GM12878 (cell line): Measurements from ENCODE around the gene PTPRD. TPM values are rescaled to one million over a fixed set of nuclear protein-coding genes. Genes with fewer than 3 reads are reported as not detected.

Experiments
- ATAC-seq: fragments of 200-7000 bp; cut with Tn5 transposase; 3 replicates; pipeline ENCODE4 v1.9.1; 2020; ENCODE audit warnings: mild to moderate bottlenecking, moderate library complexity
- BruUV-seq: library from RNA; stranded (reverse); fragments of 400-500 nt; replicated peaks from 2 replicates; lab custom pipeline; 2021; lab: Mats Ljungman, UMichigan
- CTCF ChIA-PET: fragments of 300-600 bp; sonication (Branson Sonifier 250); formaldehyde crosslinking; extraction: SDS; loops from one replicate; lab custom pipeline; 2021; ENCODE audit warnings: inconsistent platforms; lab: Yijun Ruan, JAX
- POLR2A ChIA-PET: fragments of 350-600 bp; formaldehyde crosslinking; extraction: SDS; loops from one replicate; lab custom pipeline; 2021; ENCODE audit warnings: inconsistent platforms; lab: Charles Lee
- RAD21 ChIA-PET: fragments of 300-600 bp; sonication (Branson Sonifier 250); formaldehyde crosslinking; loops from one replicate; lab custom pipeline; 2023; ENCODE audit warnings: antibody characterized with exemption; ENCODE audit not compliant: unreplicated experiment; lab: Charles Lee
- SMC1A ChIA-PET: fragments of 300-600 bp; sonication (Branson Sonifier 250); formaldehyde crosslinking; loops from one replicate; lab custom pipeline; 2023; ENCODE audit not compliant: unreplicated experiment, uncharacterized antibody; lab: Charles Lee
- DNase-seq: peaks from one replicate; pipeline ENCODE4 v3.0.0-alpha.2; 2011; ENCODE audit warnings: low read depth, low spot score
- FAIRE-seq: peaks from 3 replicates; lab custom pipeline; 2011; peaks lifted over from hg19 to GRCh38; lab: Jason Lieb, UNC
- H2AFZ ChIP-seq: 2 replicates; pipeline ENCODE4 v1.6.0; 2011; ENCODE audit warnings: low read depth, low read length, control low read depth; ENCODE audit not compliant: control insufficient read depth
- H3K27ac ChIP-seq: 2 replicates; pipeline ENCODE4 v1.5.1; 2011; ENCODE audit warnings: control low read depth; ENCODE audit not compliant: control insufficient read depth, insufficient read depth
- H3K27me3 ChIP-seq, 2 experiments: replicated peaks in 1 of 2; 2 replicates each; pipeline versions ENCODE4 v1.6.0 to v1.6.1; 2011; ENCODE audit warnings: low read length in 1 of 2; ENCODE audit not compliant: control insufficient read depth in 2 of 2, insufficient read depth in 2 of 2
- H3K36me3 ChIP-seq, 2 experiments: 2 replicates each; pipeline ENCODE4 v1.5.1; 2011; ENCODE audit warnings: low read length in 1 of 2; ENCODE audit not compliant: control insufficient read depth in 2 of 2, insufficient read depth in 2 of 2
- H3K4me1 ChIP-seq: 2 replicates; pipeline ENCODE4 v1.6.1; 2011; ENCODE audit warnings: mild to moderate bottlenecking, low read length, moderate library complexity, mixed read lengths; ENCODE audit not compliant: control insufficient read depth, insufficient read depth
- H3K4me2 ChIP-seq: 2 replicates; pipeline ENCODE4 v1.6.0; 2011; ENCODE audit warnings: control low read depth; ENCODE audit not compliant: control insufficient read depth, insufficient read depth
- H3K4me3 ChIP-seq: fragments of 200-600 bp; sonication (generic); 2 replicates; pipeline ENCODE4 v1.5.1; 2016
- H3K79me2 ChIP-seq: 2 replicates; pipeline ENCODE4 v1.6.0; 2011; ENCODE audit warnings: low read length; ENCODE audit not compliant: control insufficient read depth, insufficient read depth
- H3K9ac ChIP-seq: 2 replicates; pipeline ENCODE4 v1.8.0; 2011; ENCODE audit warnings: low read length, control low read depth, mixed read lengths; ENCODE audit not compliant: control insufficient read depth, insufficient read depth
- H3K9me3 ChIP-seq: replicated peaks from 3 replicates; pipeline ENCODE4 v1.5.1; 2011; ENCODE audit warnings: mild to moderate bottlenecking, low read length; ENCODE audit not compliant: control insufficient read depth, insufficient read depth
- H4K20me1 ChIP-seq: 2 replicates; pipeline ENCODE4 v1.6.0; 2011; ENCODE audit not compliant: control insufficient read depth, insufficient read depth
- ATF7 ChIP-seq: fragments of 450-650 bp; IDR thresholded peaks from 2 replicates; pipeline ENCODE4 v1.6.1; 2016; ENCODE audit warnings: low read depth, mild to moderate bottlenecking
- CHD1 ChIP-seq: IDR thresholded peaks from 2 replicates; pipeline ENCODE4 v1.6.1; 2012; ENCODE audit warnings: low read depth, low read length, improper control_type of control experiment
- CREB1 ChIP-seq: IDR thresholded peaks from 2 replicates; pipeline ENCODE4 v1.6.1; 2012; ENCODE audit warnings: low read depth, mild to moderate bottlenecking, inconsistent platforms
- GATAD2B ChIP-seq: fragments of 450-650 bp; conservative IDR thresholded peaks from 2 replicates; pipeline ENCODE4 v1.6.1; 2017; ENCODE audit warnings: low read depth, mild to moderate bottlenecking, moderate library complexity
- HCFC1 ChIP-seq: fragments of 150-350 bp; IDR thresholded peaks from 2 replicates; pipeline ENCODE4 v1.6.1; 2014; ENCODE audit warnings: low read length
- MTA2 ChIP-seq: fragments of 450-650 bp; IDR thresholded peaks from 2 replicates; pipeline ENCODE4 v1.6.1; 2016; ENCODE audit warnings: low read depth, mild to moderate bottlenecking, moderate library complexity
- NFXL1 ChIP-seq: fragments of 450-650 bp; IDR thresholded peaks from 2 replicates; pipeline ENCODE4 v1.6.1; 2017; ENCODE audit warnings: antibody characterized with exemption, mild to moderate bottlenecking, borderline replicate concordance
- RCOR1 ChIP-seq: conservative IDR thresholded peaks from 2 replicates; pipeline ENCODE4 v1.6.1; 2012; ENCODE audit warnings: low read depth, low read length, improper control_type of control experiment
- RELA ChIP-seq: fragments of 450-650 bp; IDR thresholded peaks from 2 replicates; pipeline ENCODE4 v1.8.0; 2014; ENCODE audit warnings: borderline replicate concordance; ENCODE audit not compliant: partially characterized antibody
- YBX1 ChIP-seq: fragments of 450-650 bp; IDR thresholded peaks from 2 replicates; pipeline ENCODE4 v1.6.1; 2016; ENCODE audit warnings: antibody characterized with exemption
- WGBS: methylation state at CpG from one replicate; pipeline ENCODE4 v1.1.6; 2016; ENCODE audit warnings: low lambda C conversion rate; ENCODE audit not compliant: insufficient replicate concordance, insufficient coverage; ENCODE audit errors: missing lambda C conversion rate; 5-methylcytosine and 5-hydroxymethylcytosine counted together
- in situ Hi-C: fragments of 300-500 bp; cut with MboI; formaldehyde crosslinking; loops from 9 replicates; pipeline ENCODE4 v1.14.3; 2018; ENCODE audit warnings: mixed read lengths
- intact Hi-C: fragments of 100-400 bp; cut with micrococcal nuclease; formaldehyde crosslinking; loops from one replicate; pipeline ENCODE4 v1.14.2; 2022; ENCODE audit not compliant: unreplicated experiment
- polyA plus RNA-seq, 11 experiments: library from polyadenylated mRNA; depleted of rRNA in 4 of 11; unstranded in 6 of 11; stranded (reverse) in 5 of 11; fragments of >200 nt; fragmentation: Nextera tagmentation in 4 of 11; fragmentation: Illumina TruSeq in 1 of 11; extraction: Ambion mirVana in 4 of 11; extraction: Trizol in 1 of 11; gene quantifications; 1 replicate in 1 of 11; 2 replicates in 10 of 11; pipeline versions ENCODE4 v1.2.1 to v1.2.3, GENCODE V29; 2011 to 2016; ENCODE audit warnings: inconsistent platforms in 2 of 11, missing spikeins in 2 of 11, low read depth in 1 of 11
- total RNA-seq, 4 experiments: library from RNA; depleted of rRNA in 3 of 4; stranded (reverse); fragments of >200 nt in 3 of 4; fragmentation: Illumina TruSeq in 1 of 4; extraction: Trizol in 1 of 4; gene quantifications; 2 replicates each; pipeline versions ENCODE4 v1.2.1 to v1.2.3, GENCODE V29; 2013 to 2021
- TF ChIP-seq, protein P1 (sequence below): fragments of 450-650 bp; IDR thresholded peaks from 2 replicates; pipeline ENCODE4 v1.6.1; 2017; ENCODE audit warnings: borderline replicate concordance
- TF ChIP-seq, protein P2 (sequence below): fragments of 450-650 bp; formaldehyde crosslinking; IDR thresholded peaks from 2 replicates; pipeline ENCODE4 v1.4.0; 2020; ENCODE audit warnings: mild to moderate bottlenecking, moderate library complexity
- TF ChIP-seq, protein P3 (sequence below): IDR thresholded peaks from 2 replicates; pipeline ENCODE4 v1.6.1; 2012; ENCODE audit warnings: low read depth, low read length, improper control_type of control experiment

PTPRD gene
- total and polyA plus RNA-seq, 10 of the 15 experiments (the other 5 are each of a cell fraction or from before 2014, with no cell fraction given) = under 0.01 to 0.05 (median 0.01) TPM; not detected in 7

GRCh38 chr9:9746826-9747225, 866.0 kb downstream of the PTPRD start:
- TF ChIP-seq RELA (no peak), MTA2 (no peak), RCOR1 (no peak), HCFC1 (no peak), CREB1 (no peak), GATAD2B (no peak), YBX1 (no peak), NFXL1 (no peak), ATF7 (no peak), CHD1 (no peak)
- TF ChIP-seq, protein P1, sequence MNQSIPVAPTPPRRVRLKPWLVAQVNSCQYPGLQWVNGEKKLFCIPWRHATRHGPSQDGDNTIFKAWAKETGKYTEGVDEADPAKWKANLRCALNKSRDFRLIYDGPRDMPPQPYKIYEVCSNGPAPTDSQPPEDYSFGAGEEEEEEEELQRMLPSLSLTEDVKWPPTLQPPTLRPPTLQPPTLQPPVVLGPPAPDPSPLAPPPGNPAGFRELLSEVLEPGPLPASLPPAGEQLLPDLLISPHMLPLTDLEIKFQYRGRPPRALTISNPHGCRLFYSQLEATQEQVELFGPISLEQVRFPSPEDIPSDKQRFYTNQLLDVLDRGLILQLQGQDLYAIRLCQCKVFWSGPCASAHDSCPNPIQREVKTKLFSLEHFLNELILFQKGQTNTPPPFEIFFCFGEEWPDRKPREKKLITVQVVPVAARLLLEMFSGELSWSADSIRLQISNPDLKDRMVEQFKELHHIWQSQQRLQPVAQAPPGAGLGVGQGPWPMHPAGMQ = no peak
- TF ChIP-seq, protein P2, sequence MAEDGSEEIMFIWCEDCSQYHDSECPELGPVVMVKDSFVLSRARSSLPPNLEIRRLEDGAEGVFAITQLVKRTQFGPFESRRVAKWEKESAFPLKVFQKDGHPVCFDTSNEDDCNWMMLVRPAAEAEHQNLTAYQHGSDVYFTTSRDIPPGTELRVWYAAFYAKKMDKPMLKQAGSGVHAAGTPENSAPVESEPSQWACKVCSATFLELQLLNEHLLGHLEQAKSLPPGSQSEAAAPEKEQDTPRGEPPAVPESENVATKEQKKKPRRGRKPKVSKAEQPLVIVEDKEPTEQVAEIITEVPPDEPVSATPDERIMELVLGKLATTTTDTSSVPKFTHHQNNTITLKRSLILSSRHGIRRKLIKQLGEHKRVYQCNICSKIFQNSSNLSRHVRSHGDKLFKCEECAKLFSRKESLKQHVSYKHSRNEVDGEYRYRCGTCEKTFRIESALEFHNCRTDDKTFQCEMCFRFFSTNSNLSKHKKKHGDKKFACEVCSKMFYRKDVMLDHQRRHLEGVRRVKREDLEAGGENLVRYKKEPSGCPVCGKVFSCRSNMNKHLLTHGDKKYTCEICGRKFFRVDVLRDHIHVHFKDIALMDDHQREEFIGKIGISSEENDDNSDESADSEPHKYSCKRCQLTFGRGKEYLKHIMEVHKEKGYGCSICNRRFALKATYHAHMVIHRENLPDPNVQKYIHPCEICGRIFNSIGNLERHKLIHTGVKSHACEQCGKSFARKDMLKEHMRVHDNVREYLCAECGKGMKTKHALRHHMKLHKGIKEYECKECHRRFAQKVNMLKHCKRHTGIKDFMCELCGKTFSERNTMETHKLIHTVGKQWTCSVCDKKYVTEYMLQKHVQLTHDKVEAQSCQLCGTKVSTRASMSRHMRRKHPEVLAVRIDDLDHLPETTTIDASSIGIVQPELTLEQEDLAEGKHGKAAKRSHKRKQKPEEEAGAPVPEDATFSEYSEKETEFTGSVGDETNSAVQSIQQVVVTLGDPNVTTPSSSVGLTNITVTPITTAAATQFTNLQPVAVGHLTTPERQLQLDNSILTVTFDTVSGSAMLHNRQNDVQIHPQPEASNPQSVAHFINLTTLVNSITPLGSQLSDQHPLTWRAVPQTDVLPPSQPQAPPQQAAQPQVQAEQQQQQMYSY (CRISPR knock-in tag) = no peak
- TF ChIP-seq, protein P3, sequence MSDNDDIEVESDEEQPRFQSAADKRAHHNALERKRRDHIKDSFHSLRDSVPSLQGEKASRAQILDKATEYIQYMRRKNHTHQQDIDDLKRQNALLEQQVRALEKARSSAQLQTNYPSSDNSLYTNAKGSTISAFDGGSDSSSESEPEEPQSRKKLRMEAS = no peak
- no TSS peak for BruUV-seq
- DNase-seq (no peak), FAIRE-seq (no peak), ATAC-seq (no peak)
- H3K9me3 ChIP-seq = no peaks in the 10 kb centered on the region
- no peak overlapping the region for H3K4me2 ChIP-seq
- H4K20me1 ChIP-seq = no peaks in the 10 kb centered on the region
- in situ Hi-C loops = no loop called here
- H3K9ac ChIP-seq = no peak overlapping the region
- ChIA-PET RAD21 (no interaction called here), SMC1A (interaction anchor here (0.6 kb wide), 1 partner anchor 382 kb away, joined by 3 read pairs; no protein-coding TSS in a partner anchor), CTCF (no interaction called here), POLR2A (no interaction called here)
- intact Hi-C loops = no loop called here
- no peaks in the 10 kb centered on the region for H3K36me3 ChIP-seq
- H2AFZ ChIP-seq = no peak overlapping the region
- no peak overlapping the region for H3K27ac ChIP-seq
- H3K4me3 ChIP-seq = no peak overlapping the region
- H3K79me2 ChIP-seq = no peaks in the 10 kb centered on the region
- H3K27me3 ChIP-seq = no peaks in the 10 kb centered on the region
- 0% methylated on average over 1 of the region's 1 CpG for WGBS
- no peaks in the 10 kb centered on the region for H3K4me1 ChIP-seq
